Spleen (tissue), 11 donors: Measurements from ENCODE around the gene CRYBG1. TPM values are rescaled to one million over a fixed set of nuclear protein-coding genes. Genes with fewer than 3 reads are reported as not detected.

Experiments
- DNase-seq: peaks from one replicate; pipeline ENCODE4 v3.0.0-alpha.2; 2020
- H3K27ac ChIP-seq, 8 donors: fragments of 200-600 bp; sonication (generic) in 7 of 8; 1 replicate in 4 of 8; 2 replicates in 4 of 8; pipeline versions ENCODE4 v1.5.0 to v1.8.0; 2016 to 2021; ENCODE audit warnings: inconsistent platforms in 4 of 8, mild to moderate bottlenecking in 4 of 8, moderate library complexity in 1 of 8
- H3K27me3 ChIP-seq, 7 donors: fragments of 200-600 bp; sonication (generic) in 6 of 7; replicated peaks in 1 of 7; 1 replicate in 4 of 7; 2 replicates in 3 of 7; pipeline versions ENCODE4 v1.5.0 to v1.8.0; 2016 to 2021; ENCODE audit warnings: inconsistent platforms in 3 of 7, mild to moderate bottlenecking in 1 of 7
- H3K36me3 ChIP-seq, 6 donors: fragments of 200-600 bp; sonication (generic) in 5 of 6; 1 replicate in 4 of 6; 2 replicates in 2 of 6; pipeline versions ENCODE4 v1.5.0 to v1.8.0; 2016 to 2021; ENCODE audit warnings: inconsistent platforms in 2 of 6
- H3K4me1 ChIP-seq, 6 donors: fragments of 200-600 bp; sonication (generic) in 5 of 6; 1 replicate in 3 of 6; 2 replicates in 3 of 6; pipeline versions ENCODE4 v1.5.0 to v1.8.0; 2016 to 2021; ENCODE audit warnings: inconsistent platforms in 3 of 6
- H3K4me3 ChIP-seq, 8 donors: fragments of 200-600 bp; sonication (generic) in 7 of 8; 1 replicate in 4 of 8; 2 replicates in 4 of 8; pipeline versions ENCODE4 v1.5.0 to v1.8.0; 2016 to 2021; ENCODE audit warnings: inconsistent platforms in 4 of 8, mild to moderate bottlenecking in 4 of 8, moderate library complexity in 2 of 8
- H3K9me3 ChIP-seq, 8 donors: fragments of 200-600 bp; sonication (generic) in 7 of 8; 1 replicate in 4 of 8; 2 replicates in 4 of 8; pipeline versions ENCODE4 v1.5.0 to v1.8.0; 2016 to 2021; ENCODE audit warnings: inconsistent platforms in 4 of 8
- CTCF ChIP-seq, 11 experiments: fragments of 200-600 bp in 7 of 11; fragments of 450-650 bp in 4 of 11; sonication (generic) in 4 of 11; IDR thresholded peaks in 8 of 11; conservative IDR thresholded peaks in 3 of 11; 1 replicate in 7 of 11; 2 replicates in 4 of 11; pipeline versions ENCODE4 v1.4.0 to v1.8.0; 2016 to 2021; ENCODE audit warnings: antibody characterized with exemption in 11 of 11, inconsistent platforms in 4 of 11, mild to moderate bottlenecking in 1 of 11
- POLR2A ChIP-seq, 3 donors: fragments of 450-650 bp; IDR thresholded peaks; one replicate each; pipeline ENCODE4 v1.5.1; 2017; ENCODE audit warnings: antibody characterized with exemption in 3 of 3, mild to moderate bottlenecking in 1 of 3
- POLR2AphosphoS5 ChIP-seq, 3 donors: sonication (generic); formaldehyde crosslinking; IDR thresholded peaks; one replicate each; pipeline ENCODE4 v1.5.1; 2017; ENCODE audit warnings: antibody characterized with exemption in 3 of 3
- WGBS, 5 donors: extraction: QIAGEN DNeasy Blood & Tissue Kit in 3 of 5; methylation state at CpG; one replicate each; pipeline versions ENCODE4 v1.1.5 to v1.1.7; 2013 to 2018; 5-methylcytosine and 5-hydroxymethylcytosine counted together
- intact Hi-C: fragments of 100-400 bp; cut with DNase I; formaldehyde crosslinking; loops from one replicate; pipeline ENCODE4 v1.15.0; 2023; ENCODE audit warnings: low total_unique reads
- polyA plus RNA-seq, 3 donors: library from polyadenylated mRNA; stranded (reverse); fragments of 200-250 nt; gene quantifications; one replicate each; pipeline ENCODE4 v1.2.1, GENCODE V29; 2013
- total RNA-seq, 7 donors: library from RNA; depleted of rRNA in 3 of 7; stranded (reverse); fragments of >200 nt in 3 of 7; fragmentation: NEBNext Ultra II Directional in 4 of 7; extraction: Animal tissue kit (Norgen Biotek cat#: 25700) in 4 of 7; gene quantifications; one replicate each; pipeline versions ENCODE4 v1.1.0 to v1.2.1, GENCODE V29; 2016 to 2021
- donor health status: healthy with polysubstance abuse.
- donor health status: DM: no; HTN: no; CAD: no; lungs with moderate emphysema.
- donor health status: DM: no; HTN: no; CAD: no.
- donor health status: Bipolar disorder and iron deficiency.
- donor health status: healthy.
- donor health status: DM: no; HTN: no; CAD: no.
- donor health status: DM: yes; HTN: yes; CAD: no.

The CRYBG1 gene
- total and polyA plus RNA-seq, 10 donors, result 5.6 to 39.1 (median 28.1) TPM

- Histone ChIP-seq H3K4me1 (peaks cover 34 to 94% (median 85%) of the 10 kb centered on the region in 6 donors), H3K4me3 (peak overlapping the region in 1 of 8 donors; percentile 1), H3K9me3 (no peaks in the 10 kb centered on the region), H3K27me3 (no peaks in the 10 kb centered on the region), H3K36me3 (no peaks in the 10 kb centered on the region), H3K27ac (peak overlapping the region in 6 of 8 donors; percentile 3 to 100 (median 98))
- DNase-seq, result no peak
- 12 to 28% (median 21%) methylated on average over 4 of the region's 4 CpGs for WGBS, 5 donors
- no peak for TF ChIP-seq CTCF (IDR thresholded peaks at IDR 0.05 in 8 of 11, conservative IDR thresholded peaks at IDR 0.05 in 3 of 11)
- TF ChIP-seq POLR2AphosphoS5 (IDR thresholded peaks at IDR 0.05), result no peak
- TF ChIP-seq POLR2A (IDR thresholded peaks at IDR 0.05), result no peak
- intact Hi-C loops, result no loop called here
Measured at GRCh38 chr6:106516616-106517015, 156.1 kb downstream of the CRYBG1 start.

- DNase-seq, result no peak
- 43 to 86% (median 61%) methylated on average over 2 of the region's 2 CpGs for WGBS, 5 donors
- intact Hi-C loops, result no loop called here
- H3K27me3 ChIP-seq, result no peaks in the 10 kb centered on the region
- no peak overlapping the region for H3K4me3 ChIP-seq
- no peak for TF ChIP-seq CTCF (IDR thresholded peaks at IDR 0.05 in 8 of 11, conservative IDR thresholded peaks at IDR 0.05 in 3 of 11)
- no peak for TF ChIP-seq POLR2AphosphoS5 (IDR thresholded peaks at IDR 0.05)
- no peak for TF ChIP-seq POLR2A (IDR thresholded peaks at IDR 0.05)
- H3K9me3 ChIP-seq, result no peaks in the 10 kb centered on the region
- H3K27ac ChIP-seq, result peak overlapping the region in 6 of 8 donors; percentile 22 to 97 (median 92)
- H3K36me3 ChIP-seq, result no peaks in the 10 kb centered on the region
- peaks cover 34 to 99% (median 93%) of the 10 kb centered on the region in 6 donors for H3K4me1 ChIP-seq
Measured at GRCh38 chr6:106517706-106518105, 157.2 kb downstream of the CRYBG1 start.

GRCh38 chr6:106518748-106519147 is 158.2 kb downstream of the CRYBG1 start:
- Histone ChIP-seq H3K4me3 (peak overlapping the region in 1 of 8 donors; percentile 62), H3K9me3 (no peaks in the 10 kb centered on the region), H3K27me3 (no peaks in the 10 kb centered on the region), H3K36me3 (no peaks in the 10 kb centered on the region), H3K27ac (peak overlapping the region; percentile 80 to 97 (median 92)), H3K4me1 (peaks cover 37 to 100% (median 96%) of the 10 kb centered on the region in 6 donors)
- no peak for TF ChIP-seq POLR2A (IDR thresholded peaks at IDR 0.05)
- TF ChIP-seq CTCF (IDR thresholded peaks at IDR 0.05 in 8 of 11, conservative IDR thresholded peaks at IDR 0.05 in 3 of 11), result no peak
- TF ChIP-seq POLR2AphosphoS5 (IDR thresholded peaks at IDR 0.05), result no peak
- 82 to 91% (median 88%) methylated on average over 3 of the region's 3 CpGs for WGBS, 5 donors
- intact Hi-C loops, result no loop called here
- no peak for DNase-seq

- peak; percentile 93 for DNase-seq
- Histone ChIP-seq H3K27me3 (no peaks in the 10 kb centered on the region), H3K9me3 (no peaks in the 10 kb centered on the region), H3K4me3 (peak overlapping the region in 6 of 8 donors; percentile 10 to 62 (median 24)), H3K27ac (peak overlapping the region; percentile 80 to 97 (median 92)), H3K4me1 (peaks cover 37 to 100% (median 96%) of the 10 kb centered on the region in 6 donors), H3K36me3 (no peaks in the 10 kb centered on the region)
- TF ChIP-seq POLR2A (IDR thresholded peaks at IDR 0.05), result peak; percentile 41 to 83 (median 70)
- TF ChIP-seq POLR2AphosphoS5 (IDR thresholded peaks at IDR 0.05), result peak in 2 of 3 donors; percentile 78 to 96
- TF ChIP-seq CTCF (IDR thresholded peaks at IDR 0.05 in 8 of 11, conservative IDR thresholded peaks at IDR 0.05 in 3 of 11), result no peak
- WGBS, 5 donors, result 16 to 24% (median 21%) methylated on average over 14 of the region's 14 CpGs
- intact Hi-C loops, result no loop called here
Measured at GRCh38 chr6:106519460-106520394, 159.2 kb downstream of the CRYBG1 start.
